ENCODE data around the gene ZNF506.
"Not testable (repeated sequence)": the region's sequence is repeated elsewhere in the genome, so short reads cannot be mapped to it uniquely, and the experiment has no call there.

ZNF506 gene

GRCh38 chr19:19835560-19836038, 14.0 kb upstream of the ZNF506 start:
- Histone ChIP-seq H3K27ac (ENCODE audit: insufficient read depth, low read length, poor library complexity, severe bottlenecking) (no peak overlapping the region), H3K4me3 (ENCODE audit: insufficient read depth, low read depth, low read length, poor library complexity, severe bottlenecking) (no peak overlapping the region), H3K4me1 (ENCODE audit: control insufficient read depth, insufficient read depth, low read length, poor library complexity, severe bottlenecking) (no peaks in the 10 kb centered on the region), H3K27me3 (replicated peaks; ENCODE audit: control insufficient read depth, insufficient read depth, low read length, poor library complexity, severe bottlenecking) (no peaks in the 10 kb centered on the region), H3K9me3 (ENCODE audit: control insufficient read depth, low read length) (peaks cover 27% of the 10 kb centered on the region), H3K36me3 (ENCODE audit: control insufficient read depth, insufficient read depth, low read length) (no peaks in the 10 kb centered on the region)
- DNase-seq, result no peak

GRCh38 chr19:19826875-19827274, 5.3 kb upstream of the ZNF506 start:
- H3K27ac ChIP-seq (ENCODE audit: insufficient read depth, low read length, poor library complexity, severe bottlenecking), result no peak overlapping the region
- H3K4me3 ChIP-seq (ENCODE audit: insufficient read depth, low read depth, low read length, poor library complexity, severe bottlenecking), result no peak overlapping the region
- peaks cover 16% of the 10 kb centered on the region for H3K9me3 ChIP-seq (ENCODE audit: control insufficient read depth, low read length)
- no peaks in the 10 kb centered on the region for H3K27me3 ChIP-seq (replicated peaks; ENCODE audit: control insufficient read depth, insufficient read depth, low read length, poor library complexity, severe bottlenecking)
- H3K4me1 ChIP-seq (ENCODE audit: control insufficient read depth, insufficient read depth, low read length, poor library complexity, severe bottlenecking), result peaks cover 4% of the 10 kb centered on the region
- H3K36me3 ChIP-seq (ENCODE audit: control insufficient read depth, insufficient read depth, low read length), result no peaks in the 10 kb centered on the region
- no peak for DNase-seq

GRCh38 chr19:19823916-19824315, 2.4 kb upstream of the ZNF506 start:
- H3K9me3 ChIP-seq (ENCODE audit: control insufficient read depth, low read length), result no peaks in the 10 kb centered on the region
- H3K4me3 ChIP-seq (ENCODE audit: insufficient read depth, low read depth, low read length, poor library complexity, severe bottlenecking), result no peak overlapping the region
- H3K27me3 ChIP-seq (replicated peaks; ENCODE audit: control insufficient read depth, insufficient read depth, low read length, poor library complexity, severe bottlenecking), result no peaks in the 10 kb centered on the region
- no peaks in the 10 kb centered on the region for H3K36me3 ChIP-seq (ENCODE audit: control insufficient read depth, insufficient read depth, low read length)
- no peak overlapping the region for H3K27ac ChIP-seq (ENCODE audit: insufficient read depth, low read length, poor library complexity, severe bottlenecking)
- no peak for DNase-seq
- H3K4me1 ChIP-seq (ENCODE audit: control insufficient read depth, insufficient read depth, low read length, poor library complexity, severe bottlenecking), result peaks cover 6% of the 10 kb centered on the region

DNA sequence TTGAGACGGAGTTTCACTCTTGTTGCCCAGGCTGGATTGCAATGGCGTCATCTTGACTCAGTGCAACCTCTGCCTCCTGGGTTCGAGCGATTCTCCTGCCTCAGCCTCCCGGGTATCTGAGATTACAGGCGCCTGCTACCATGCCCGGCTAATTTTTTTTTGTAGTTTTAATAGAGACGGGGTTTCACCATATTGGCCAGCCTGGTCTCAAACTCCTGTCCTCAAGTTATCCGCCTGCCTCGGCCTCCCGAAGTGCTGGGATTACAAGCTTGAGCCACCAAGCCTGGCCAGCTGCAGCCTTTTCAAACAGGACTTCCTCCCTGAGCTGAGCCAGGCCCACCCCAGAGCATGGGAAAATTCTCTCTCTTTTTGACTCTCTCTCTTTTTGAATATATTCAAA, 426 bp upstream of the ZNF506 start:
- H3K27ac ChIP-seq (ENCODE audit: insufficient read depth, low read length, poor library complexity, severe bottlenecking), result peak overlapping the region; percentile 93
- H3K9me3 ChIP-seq (ENCODE audit: control insufficient read depth, low read length); H3K36me3 ChIP-seq (ENCODE audit: control insufficient read depth, insufficient read depth, low read length); H3K27me3 ChIP-seq (replicated peaks; ENCODE audit: control insufficient read depth, insufficient read depth, low read length, poor library complexity, severe bottlenecking); DNase-seq: not testable (repeated sequence)
- H3K4me3 ChIP-seq (ENCODE audit: insufficient read depth, low read depth, low read length, poor library complexity, severe bottlenecking), result peak overlapping the region; percentile 41
- peaks cover 18% of the 10 kb centered on the region for H3K4me1 ChIP-seq (ENCODE audit: control insufficient read depth, insufficient read depth, low read length, poor library complexity, severe bottlenecking)

- Histone ChIP-seq H3K27me3 (replicated peaks; ENCODE audit: control insufficient read depth, insufficient read depth, low read length, poor library complexity, severe bottlenecking) (no peaks in the 10 kb centered on the region), H3K9me3 (ENCODE audit: control insufficient read depth, low read length) (no peaks in the 10 kb centered on the region), H3K27ac (ENCODE audit: insufficient read depth, low read length, poor library complexity, severe bottlenecking) (peak overlapping the region; percentile 93), H3K36me3 (ENCODE audit: control insufficient read depth, insufficient read depth, low read length) (peaks cover 8% of the 10 kb centered on the region), H3K4me1 (ENCODE audit: control insufficient read depth, insufficient read depth, low read length, poor library complexity, severe bottlenecking) (peaks cover 18% of the 10 kb centered on the region), H3K4me3 (ENCODE audit: insufficient read depth, low read depth, low read length, poor library complexity, severe bottlenecking) (peak overlapping the region; percentile 65)
- DNase-seq, result peak in 2 of 3 donors; percentile 12 to 17
Measured at GRCh38 chr19:19820774-19821320, 703 bp downstream of the ZNF506 start.

- Histone ChIP-seq H3K4me3 (ENCODE audit: insufficient read depth, low read depth, low read length, poor library complexity, severe bottlenecking) (no peak overlapping the region), H3K4me1 (ENCODE audit: control insufficient read depth, insufficient read depth, low read length, poor library complexity, severe bottlenecking) (peaks cover 18% of the 10 kb centered on the region), H3K9me3 (ENCODE audit: control insufficient read depth, low read length) (no peaks in the 10 kb centered on the region), H3K27me3 (replicated peaks; ENCODE audit: control insufficient read depth, insufficient read depth, low read length, poor library complexity, severe bottlenecking) (no peaks in the 10 kb centered on the region), H3K27ac (ENCODE audit: insufficient read depth, low read length, poor library complexity, severe bottlenecking) (peak overlapping the region; percentile 67), H3K36me3 (ENCODE audit: control insufficient read depth, insufficient read depth, low read length) (peaks cover 8% of the 10 kb centered on the region)
- peak; percentile 27 to 64 (median 47) for DNase-seq
Measured at GRCh38 chr19:19817357-19817756, 4.2 kb downstream of the ZNF506 start.

DNA sequence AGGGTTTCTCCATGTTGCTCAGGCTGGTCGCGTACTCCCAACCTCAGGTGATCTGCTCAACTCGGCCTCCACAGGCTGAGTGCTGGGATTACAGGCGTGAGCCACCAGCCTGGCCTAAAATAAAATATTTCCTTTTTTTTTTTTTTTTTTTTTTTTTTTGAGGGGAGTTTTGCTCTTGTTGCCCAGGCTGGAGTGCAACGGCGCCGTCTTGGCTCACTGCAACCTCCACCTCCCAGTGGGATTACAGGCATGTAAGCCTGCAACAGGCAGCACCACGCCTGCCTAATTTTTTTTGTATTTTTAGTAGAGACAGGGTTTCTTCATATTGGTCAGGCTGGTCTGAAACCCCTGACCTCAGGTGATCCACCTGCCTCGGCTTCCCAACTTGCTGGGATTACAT, 4.9 kb downstream of the ZNF506 start:
- Histone ChIP-seq H3K27me3 (replicated peaks; ENCODE audit: control insufficient read depth, insufficient read depth, low read length, poor library complexity, severe bottlenecking) (no peaks in the 10 kb centered on the region), H3K36me3 (ENCODE audit: control insufficient read depth, insufficient read depth, low read length) (peaks cover 8% of the 10 kb centered on the region), H3K27ac (ENCODE audit: insufficient read depth, low read length, poor library complexity, severe bottlenecking) (peak overlapping the region; percentile 67), H3K4me1 (ENCODE audit: control insufficient read depth, insufficient read depth, low read length, poor library complexity, severe bottlenecking) (peaks cover 14% of the 10 kb centered on the region), H3K9me3 (ENCODE audit: control insufficient read depth, low read length) (no peaks in the 10 kb centered on the region), H3K4me3 (ENCODE audit: insufficient read depth, low read depth, low read length, poor library complexity, severe bottlenecking) (no peak overlapping the region)
- DNase-seq, result no peak

DNA sequence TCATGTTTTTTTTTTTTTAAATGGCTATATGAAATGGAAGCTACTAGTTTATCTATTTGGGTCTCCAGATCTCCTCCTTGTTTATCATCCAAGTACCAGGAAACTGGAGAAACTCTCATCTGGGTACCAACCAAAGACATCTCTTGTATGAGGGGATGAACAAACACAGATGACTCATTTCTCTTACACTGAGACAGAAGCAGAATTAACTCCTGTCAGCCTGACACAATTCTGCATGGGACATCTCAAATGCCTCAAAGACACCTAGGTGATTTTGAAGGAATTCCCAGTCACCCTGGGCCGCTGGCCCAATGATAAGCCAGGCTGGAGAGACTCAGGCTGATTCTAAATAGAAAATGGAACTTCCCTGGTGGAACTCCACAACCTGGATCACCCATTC, 9.6 kb downstream of the ZNF506 start:
- not testable (repeated sequence) for H3K4me3 ChIP-seq (ENCODE audit: insufficient read depth, low read depth, low read length, poor library complexity, severe bottlenecking)

DNA sequence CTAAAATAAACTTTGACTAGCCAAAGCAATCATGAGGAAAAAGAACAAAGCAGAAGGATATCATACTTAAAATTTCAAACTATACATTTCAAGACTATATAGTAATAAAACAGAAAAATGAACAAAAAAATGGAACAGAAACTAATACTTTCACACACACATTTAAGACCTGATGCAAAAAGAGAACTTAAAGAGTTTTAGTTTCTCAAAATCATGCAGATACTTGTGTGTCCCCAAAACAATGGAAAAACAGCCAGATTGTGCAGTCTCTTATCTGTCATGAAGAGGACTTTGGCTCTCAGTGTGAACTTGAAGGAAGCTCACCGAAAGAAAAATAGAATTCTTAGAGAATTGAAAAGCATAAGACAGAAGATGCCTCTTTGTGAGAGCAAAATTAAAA, 16.1 kb downstream of the ZNF506 start:
- no peak overlapping the region for H3K4me3 ChIP-seq (ENCODE audit: insufficient read depth, low read depth, low read length, poor library complexity, severe bottlenecking)
- no peak for DNase-seq
- peaks cover 14% of the 10 kb centered on the region for H3K36me3 ChIP-seq (ENCODE audit: control insufficient read depth, insufficient read depth, low read length)
- no peaks in the 10 kb centered on the region for H3K27me3 ChIP-seq (replicated peaks; ENCODE audit: control insufficient read depth, insufficient read depth, low read length, poor library complexity, severe bottlenecking)
- H3K4me1 ChIP-seq (ENCODE audit: control insufficient read depth, insufficient read depth, low read length, poor library complexity, severe bottlenecking), result no peaks in the 10 kb centered on the region
- H3K9me3 ChIP-seq (ENCODE audit: control insufficient read depth, low read length), result no peaks in the 10 kb centered on the region
- H3K27ac ChIP-seq (ENCODE audit: insufficient read depth, low read length, poor library complexity, severe bottlenecking), result no peak overlapping the region

More for the DNA sequence above, 9.6 kb downstream of the ZNF506 start:
- not testable (repeated sequence) for DNase-seq; H3K9me3 ChIP-seq (ENCODE audit: control insufficient read depth, low read length); H3K4me1 ChIP-seq (ENCODE audit: control insufficient read depth, insufficient read depth, low read length, poor library complexity, severe bottlenecking); H3K27ac ChIP-seq (ENCODE audit: insufficient read depth, low read length, poor library complexity, severe bottlenecking); H3K36me3 ChIP-seq (ENCODE audit: control insufficient read depth, insufficient read depth, low read length); H3K27me3 ChIP-seq (replicated peaks; ENCODE audit: control insufficient read depth, insufficient read depth, low read length, poor library complexity, severe bottlenecking)

- no peaks in the 10 kb centered on the region for H3K4me1 ChIP-seq (ENCODE audit: control insufficient read depth, insufficient read depth, low read length, poor library complexity, severe bottlenecking)
- no peak overlapping the region for H3K4me3 ChIP-seq (ENCODE audit: insufficient read depth, low read depth, low read length, poor library complexity, severe bottlenecking)
- peaks cover 26% of the 10 kb centered on the region for H3K36me3 ChIP-seq (ENCODE audit: control insufficient read depth, insufficient read depth, low read length)
- DNase-seq, result no peak
- no peaks in the 10 kb centered on the region for H3K27me3 ChIP-seq (replicated peaks; ENCODE audit: control insufficient read depth, insufficient read depth, low read length, poor library complexity, severe bottlenecking)
- no peaks in the 10 kb centered on the region for H3K9me3 ChIP-seq (ENCODE audit: control insufficient read depth, low read length)
- no peak overlapping the region for H3K27ac ChIP-seq (ENCODE audit: insufficient read depth, low read length, poor library complexity, severe bottlenecking)
Measured at GRCh38 chr19:19788015-19788414, 33.5 kb downstream of the ZNF506 start.
